HUES48 (cell line): Measurements from ENCODE around the gene SEC14L1.

Experiments
- H3K27ac ChIP-seq: one replicate; pipeline ENCODE4 v1.7.0; 2013; ENCODE audit warnings: low read depth, low read length, inconsistent platforms
- H3K27me3 ChIP-seq: 2 replicates; pipeline ENCODE4 v1.6.1; 2013; ENCODE audit warnings: mild to moderate bottlenecking, low read length; ENCODE audit not compliant: control insufficient read depth, insufficient read depth
- H3K36me3 ChIP-seq: 2 replicates; pipeline ENCODE4 v1.6.1; 2013; ENCODE audit warnings: low read length; ENCODE audit not compliant: control insufficient read depth, insufficient read depth
- H3K4me1 ChIP-seq: 2 replicates; pipeline ENCODE4 v1.6.1; 2013; ENCODE audit warnings: mild to moderate bottlenecking, low read length; ENCODE audit not compliant: control insufficient read depth, insufficient read depth
- H3K4me3 ChIP-seq: 2 replicates; pipeline ENCODE4 v1.5.1; 2013; ENCODE audit warnings: mild to moderate bottlenecking, low read depth, low read length
- H3K9ac ChIP-seq: 2 replicates; pipeline ENCODE4 v1.6.1; 2013; ENCODE audit warnings: mild to moderate bottlenecking, low read depth, low read length, moderate library complexity
- H3K9me3 ChIP-seq: 2 replicates; pipeline ENCODE4 v1.6.1; 2013; ENCODE audit warnings: low read length; ENCODE audit not compliant: control insufficient read depth, insufficient read depth

Gene SEC14L1

DNA sequence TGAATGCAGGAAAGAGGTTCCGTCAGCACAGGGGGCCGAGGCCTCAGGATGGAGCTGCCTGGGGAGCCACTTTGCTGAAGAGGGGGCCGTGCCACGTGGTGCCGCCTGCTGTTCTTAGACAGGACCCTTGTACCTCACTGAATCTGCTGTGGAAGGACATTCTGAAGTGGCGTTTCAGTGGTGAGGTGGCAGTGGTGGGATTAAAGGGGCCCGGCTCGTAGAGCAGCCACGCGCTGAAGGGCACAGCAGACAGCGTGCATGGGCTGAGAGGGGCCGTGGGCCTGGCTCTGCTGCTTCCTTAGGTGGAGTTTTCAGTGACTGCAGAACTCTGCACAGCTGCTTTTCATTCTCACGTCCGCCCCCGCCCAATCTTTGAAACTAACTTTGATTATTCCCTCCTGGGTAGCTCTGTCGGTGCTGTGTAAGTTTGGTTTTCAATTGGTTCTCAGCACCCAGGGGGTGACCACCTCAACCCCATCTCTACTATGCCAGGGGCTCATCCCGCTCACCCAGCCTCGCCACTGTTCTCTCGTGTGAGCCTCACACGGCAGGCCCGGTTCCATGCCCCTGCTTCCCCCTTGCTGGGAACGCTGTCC lies 70.3 kb downstream of the SEC14L1 start:
- H3K36me3 ChIP-seq, result peaks cover 76% of the 10 kb centered on the region
- no peaks in the 10 kb centered on the region for H3K27me3 ChIP-seq
- H3K9ac ChIP-seq, result no peak overlapping the region; the same call in 1 of the 2 replicates
- no peaks in the 10 kb centered on the region for H3K4me1 ChIP-seq
- no peak overlapping the region for H3K27ac ChIP-seq
- H3K4me3 ChIP-seq, result no peak overlapping the region
- H3K9me3 ChIP-seq, result no peaks in the 10 kb centered on the region

DNA sequence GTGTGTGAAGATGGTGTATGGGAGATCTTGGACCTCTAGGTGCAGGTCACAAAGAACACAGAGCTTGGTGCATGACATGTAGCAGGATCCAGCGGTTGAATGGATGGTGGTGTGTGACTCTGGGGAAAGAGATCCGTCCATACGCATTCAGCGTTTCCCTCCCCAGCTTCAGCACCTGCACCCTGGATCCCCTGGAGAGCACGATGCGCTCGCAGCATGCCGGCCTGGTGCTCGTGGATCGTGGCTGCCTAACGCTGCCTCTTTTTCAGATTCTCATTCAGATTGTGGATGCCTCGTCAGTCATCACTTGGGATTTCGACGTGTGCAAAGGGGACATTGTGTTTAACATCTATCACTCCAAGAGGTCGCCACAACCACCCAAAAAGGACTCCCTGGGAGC lies 70.9 kb downstream of the SEC14L1 start:
- H3K4me1 ChIP-seq, result no peaks in the 10 kb centered on the region
- H3K4me3 ChIP-seq, result no peak overlapping the region
- H3K9me3 ChIP-seq, result no peaks in the 10 kb centered on the region
- no peak overlapping the region; the same call in 1 of the 2 replicates for H3K9ac ChIP-seq
- no peaks in the 10 kb centered on the region for H3K27me3 ChIP-seq
- H3K27ac ChIP-seq, result no peak overlapping the region
- H3K36me3 ChIP-seq, result peaks cover 74% of the 10 kb centered on the region

DNA sequence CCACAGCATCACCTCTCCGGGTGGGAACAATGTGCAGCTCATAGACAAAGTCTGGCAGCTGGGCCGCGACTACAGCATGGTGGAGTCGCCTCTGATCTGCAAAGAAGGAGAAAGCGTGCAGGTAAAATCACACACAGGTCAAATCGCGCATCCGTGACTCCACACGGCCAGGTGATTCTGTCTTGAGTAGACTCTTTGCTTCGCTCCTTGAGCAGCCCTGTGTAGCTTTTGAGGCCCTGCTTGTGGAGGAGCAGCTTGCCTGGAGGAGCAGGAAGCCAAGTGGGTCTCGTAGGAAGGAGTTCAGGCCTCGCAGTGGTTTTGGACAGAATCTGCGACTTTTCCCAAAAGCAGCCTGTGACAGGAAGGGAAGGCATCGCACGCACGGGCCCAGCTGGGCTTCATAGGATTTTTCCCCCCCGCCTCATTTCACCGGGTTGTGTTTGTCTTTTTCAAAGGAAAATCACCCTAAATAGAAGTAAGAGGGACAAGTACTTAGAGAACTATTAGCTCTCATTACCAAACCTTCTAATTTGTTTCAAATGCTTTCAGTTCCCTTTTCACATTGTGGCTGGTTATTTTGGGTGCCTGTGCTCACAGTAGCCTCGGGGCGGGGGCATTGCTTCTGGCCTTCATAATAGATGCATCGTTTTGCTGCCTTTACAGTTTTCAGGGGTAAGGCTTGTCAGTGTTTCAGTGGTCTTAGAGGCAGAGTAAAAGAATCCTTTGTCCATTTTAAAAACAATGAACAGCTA lies 71.5 kb downstream of the SEC14L1 start:
- Histone ChIP-seq H3K4me1 (no peaks in the 10 kb centered on the region), H3K9me3 (no peaks in the 10 kb centered on the region), H3K4me3 (no peak overlapping the region), H3K9ac (no peak overlapping the region), H3K27me3 (no peaks in the 10 kb centered on the region), H3K27ac (no peak overlapping the region), H3K36me3 (peaks cover 77% of the 10 kb centered on the region)

DNA sequence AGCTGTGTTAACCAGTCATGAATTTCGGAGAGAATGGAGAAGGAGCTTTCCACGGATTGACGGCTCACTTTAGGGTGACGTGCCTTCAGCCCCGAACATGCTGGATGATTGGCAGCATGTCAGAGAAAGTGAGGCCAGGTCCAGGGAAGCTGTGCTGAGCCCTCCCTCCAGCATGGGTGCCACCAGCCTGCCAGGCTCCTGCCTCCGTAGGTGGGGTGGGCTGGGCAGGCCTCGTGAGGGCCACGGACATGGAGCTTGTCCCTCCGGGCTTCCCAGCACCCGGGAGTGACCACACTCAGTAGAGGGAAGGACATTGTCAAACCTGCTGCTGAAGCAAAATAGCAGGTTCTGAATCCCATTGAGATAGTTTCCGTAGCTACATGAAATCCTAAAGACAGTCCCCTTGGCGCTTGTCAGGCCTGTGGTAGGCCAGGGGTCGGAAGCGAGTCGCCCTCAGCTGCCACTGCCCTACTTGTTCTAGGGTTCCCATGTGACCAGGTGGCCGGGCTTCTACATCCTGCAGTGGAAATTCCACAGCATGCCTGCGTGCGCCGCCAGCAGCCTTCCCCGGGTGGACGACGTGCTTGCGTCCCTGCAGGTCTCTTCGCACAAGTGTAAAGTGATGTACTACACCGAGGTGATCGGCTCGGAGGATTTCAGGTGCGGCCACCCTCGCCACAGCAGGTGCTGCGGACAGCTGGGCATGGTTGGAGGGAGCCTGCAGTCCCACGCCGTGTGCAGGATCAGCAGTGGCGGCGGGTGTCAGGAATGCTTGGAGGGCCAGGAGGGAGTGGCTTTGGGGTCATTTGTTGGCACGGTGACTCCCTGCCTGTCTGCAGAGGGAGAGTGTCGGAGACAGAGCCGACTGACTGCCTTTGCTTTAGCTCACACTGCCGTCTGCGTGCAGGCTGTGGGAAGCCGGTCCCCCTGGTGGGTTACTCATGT lies 72.3 kb downstream of the SEC14L1 start:
- Histone ChIP-seq H3K9ac (no peak overlapping the region), H3K27me3 (no peaks in the 10 kb centered on the region), H3K4me3 (no peak overlapping the region), H3K4me1 (no peaks in the 10 kb centered on the region), H3K27ac (no peak overlapping the region), H3K9me3 (no peaks in the 10 kb centered on the region), H3K36me3 (peaks cover 79% of the 10 kb centered on the region)

DNA sequence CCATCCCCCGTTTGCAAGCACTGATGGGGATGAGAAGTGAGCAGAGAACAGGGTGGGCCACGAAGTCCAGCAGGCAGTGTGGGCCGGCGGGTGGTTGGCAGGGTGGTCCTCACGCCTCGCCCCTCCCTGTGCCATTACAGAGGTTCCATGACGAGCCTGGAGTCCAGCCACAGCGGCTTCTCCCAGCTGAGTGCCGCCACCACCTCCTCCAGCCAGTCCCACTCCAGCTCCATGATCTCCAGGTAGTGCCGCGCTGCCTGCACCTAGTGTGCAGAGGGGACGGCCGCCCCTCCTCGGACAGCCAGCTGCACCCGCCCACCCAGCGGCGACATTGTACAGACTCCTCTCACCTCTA lies 73.0 kb downstream of the SEC14L1 start:
- Histone ChIP-seq H3K9me3 (no peaks in the 10 kb centered on the region), H3K4me3 (no peak overlapping the region), H3K36me3 (peaks cover 76% of the 10 kb centered on the region), H3K27me3 (no peaks in the 10 kb centered on the region), H3K9ac (no peak overlapping the region), H3K4me1 (no peaks in the 10 kb centered on the region), H3K27ac (no peak overlapping the region)

DNA sequence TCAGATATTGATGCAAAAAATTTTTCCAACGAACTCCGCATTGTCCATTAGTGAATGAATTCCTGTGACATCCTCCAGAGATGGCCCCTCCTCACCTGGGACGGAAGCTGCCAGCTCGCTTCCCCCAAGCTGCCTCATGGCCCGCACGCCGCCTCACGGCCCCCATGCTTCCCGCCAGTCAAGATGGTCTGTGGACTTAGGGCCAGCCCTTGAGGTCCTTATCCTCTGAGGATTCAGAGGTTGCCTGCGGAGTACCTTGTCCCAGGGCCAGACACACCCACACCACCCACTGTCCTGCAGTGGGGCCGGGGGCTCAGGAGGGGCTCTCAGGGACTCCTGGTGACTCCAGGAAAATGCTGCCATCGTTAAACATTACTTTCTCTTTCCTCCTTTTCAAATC lies 73.6 kb downstream of the SEC14L1 start:
- no peaks in the 10 kb centered on the region for H3K9me3 ChIP-seq
- no peaks in the 10 kb centered on the region for H3K4me1 ChIP-seq
- H3K36me3 ChIP-seq, result peaks cover 73% of the 10 kb centered on the region
- H3K4me3 ChIP-seq, result no peak overlapping the region
- H3K27me3 ChIP-seq, result no peaks in the 10 kb centered on the region
- H3K27ac ChIP-seq, result no peak overlapping the region
- H3K9ac ChIP-seq, result no peak overlapping the region

DNA sequence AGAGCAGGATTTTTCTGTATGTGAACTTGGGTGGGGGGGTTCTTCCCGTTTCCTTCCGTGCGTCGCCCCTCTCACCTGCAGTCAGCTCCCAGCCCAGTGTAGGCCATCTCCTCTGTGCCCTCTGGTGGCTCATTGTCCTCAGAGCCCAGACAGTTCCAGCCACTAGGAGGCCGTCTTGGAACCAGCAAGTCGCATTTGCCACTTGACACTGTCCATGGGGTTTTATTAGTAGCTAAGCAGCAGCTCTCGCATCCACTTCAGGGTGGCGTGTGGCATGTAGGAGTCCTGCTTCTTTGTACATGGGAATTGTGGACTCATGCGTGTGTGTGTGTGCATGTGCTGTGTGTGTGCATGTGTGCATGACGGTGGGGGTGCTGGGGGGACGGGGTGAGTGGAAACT lies 74.0 kb downstream of the SEC14L1 start:
- no peak overlapping the region for H3K4me3 ChIP-seq
- H3K36me3 ChIP-seq, result peaks cover 69% of the 10 kb centered on the region

DNA sequence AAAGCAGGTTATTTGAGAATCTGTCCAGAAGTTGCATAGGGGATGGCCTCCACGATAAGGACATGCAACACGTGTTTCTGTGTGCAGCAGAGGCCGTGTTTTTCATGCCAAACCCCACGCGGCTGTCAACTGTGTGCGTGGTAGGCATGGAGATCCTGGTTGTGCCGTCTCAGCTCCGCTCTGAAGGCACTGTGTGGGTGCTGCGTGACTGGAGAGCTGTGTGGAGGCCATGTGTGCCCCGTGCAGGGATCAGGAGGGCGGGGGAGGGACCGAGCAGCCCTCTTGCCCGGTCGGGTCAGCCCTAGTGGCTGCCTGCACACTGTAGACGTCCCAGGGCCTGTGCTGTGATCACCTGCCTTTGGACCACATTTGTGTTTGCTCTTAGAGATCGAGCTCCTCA lies 74.5 kb downstream of the SEC14L1 start:
- Histone ChIP-seq H3K4me1 (no peaks in the 10 kb centered on the region), H3K36me3 (peaks cover 65% of the 10 kb centered on the region), H3K9me3 (no peaks in the 10 kb centered on the region)

More for the DNA sequence above, 74.0 kb downstream of the SEC14L1 start:
- Histone ChIP-seq H3K9ac (no peak overlapping the region), H3K27me3 (no peaks in the 10 kb centered on the region), H3K4me1 (no peaks in the 10 kb centered on the region), H3K9me3 (no peaks in the 10 kb centered on the region), H3K27ac (no peak overlapping the region)

DNA sequence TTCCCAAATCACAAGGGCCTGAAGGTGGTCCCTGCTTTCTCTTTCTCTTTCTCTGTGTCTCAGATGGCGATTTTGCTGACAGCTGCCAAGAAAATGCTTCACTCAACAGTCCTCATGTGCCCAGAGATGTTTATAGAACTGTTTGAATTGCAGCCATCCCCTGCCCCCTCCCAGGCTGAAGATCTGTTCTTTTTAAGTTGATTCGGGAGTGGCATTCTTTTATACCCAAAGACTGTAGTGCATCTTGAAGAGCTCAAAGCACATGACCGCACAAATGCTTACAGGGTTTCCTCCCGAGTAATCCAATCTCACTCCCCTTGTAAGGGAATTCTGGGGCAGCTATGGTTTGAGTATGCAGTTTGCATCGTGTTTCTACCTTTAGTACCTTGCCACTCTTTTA lies 75.7 kb downstream of the SEC14L1 start:
- H3K9ac ChIP-seq, result no peak overlapping the region
- no peaks in the 10 kb centered on the region for H3K27me3 ChIP-seq
- no peak overlapping the region for H3K27ac ChIP-seq
- H3K4me3 ChIP-seq, result no peak overlapping the region
- peaks cover 54% of the 10 kb centered on the region for H3K36me3 ChIP-seq
- H3K4me1 ChIP-seq, result no peaks in the 10 kb centered on the region
- H3K9me3 ChIP-seq, result no peaks in the 10 kb centered on the region

More for the DNA sequence above, 74.5 kb downstream of the SEC14L1 start:
- no peak overlapping the region for H3K4me3 ChIP-seq
- no peaks in the 10 kb centered on the region for H3K27me3 ChIP-seq
- no peak overlapping the region for H3K9ac ChIP-seq
- no peak overlapping the region for H3K27ac ChIP-seq

DNA sequence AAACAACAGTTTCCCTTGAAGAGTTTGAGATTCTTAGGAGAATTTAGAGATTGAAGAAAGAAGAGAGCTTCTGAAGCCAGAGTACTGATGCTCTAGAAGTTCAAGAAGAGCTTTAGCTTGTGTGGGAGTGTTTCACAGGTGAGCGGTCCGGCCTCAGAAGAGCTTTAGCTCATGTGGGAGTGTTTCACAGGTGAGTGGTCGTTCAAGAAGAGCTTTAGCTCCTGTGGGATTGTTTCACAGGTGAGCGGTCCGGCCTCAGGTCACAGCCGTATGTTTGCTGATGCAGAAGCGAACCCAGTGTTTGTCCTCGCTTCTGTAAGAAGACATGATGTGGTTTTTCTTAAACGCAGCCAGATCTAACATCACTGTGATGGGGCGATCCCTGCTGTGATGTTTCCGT lies 76.4 kb downstream of the SEC14L1 start:
- Histone ChIP-seq H3K27ac (no peak overlapping the region), H3K36me3 (peaks cover 47% of the 10 kb centered on the region), H3K9me3 (no peaks in the 10 kb centered on the region), H3K4me3 (no peak overlapping the region), H3K4me1 (no peaks in the 10 kb centered on the region), H3K27me3 (no peaks in the 10 kb centered on the region), H3K9ac (no peak overlapping the region)

DNA sequence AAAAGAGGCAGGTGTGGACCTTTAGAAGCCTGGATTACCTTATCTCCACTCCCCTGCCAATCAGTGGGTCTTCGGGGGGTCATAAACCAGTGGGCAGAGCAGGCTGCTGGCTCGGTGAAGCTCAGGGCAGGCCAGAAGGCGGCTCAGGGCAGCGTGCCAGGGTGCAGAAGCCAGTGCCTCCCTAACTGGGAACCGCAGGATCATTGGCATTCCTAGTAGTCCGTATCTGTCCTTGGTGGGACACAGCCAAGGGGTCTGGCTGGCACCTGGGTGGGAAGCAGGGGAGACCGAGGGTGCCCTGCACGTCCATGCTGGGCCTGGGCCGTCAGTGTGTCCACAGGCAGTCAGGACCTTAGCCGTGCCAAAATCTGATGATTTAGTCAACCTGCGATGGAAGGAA lies 76.8 kb downstream of the SEC14L1 start:
- H3K4me3 ChIP-seq, result no peak overlapping the region
- H3K27me3 ChIP-seq, result no peaks in the 10 kb centered on the region
- H3K9ac ChIP-seq, result no peak overlapping the region
- peaks cover 43% of the 10 kb centered on the region for H3K36me3 ChIP-seq
- H3K27ac ChIP-seq, result no peak overlapping the region
- H3K9me3 ChIP-seq, result no peaks in the 10 kb centered on the region
- H3K4me1 ChIP-seq, result no peaks in the 10 kb centered on the region
